ENCODE data around the gene PROM1. TPM values are rescaled to one million over a fixed set of nuclear protein-coding genes. Genes with fewer than 3 reads are reported as not detected.

The PROM1 gene
- total RNA-seq, 1 experiment from 2014 or later = not detected

DNA sequence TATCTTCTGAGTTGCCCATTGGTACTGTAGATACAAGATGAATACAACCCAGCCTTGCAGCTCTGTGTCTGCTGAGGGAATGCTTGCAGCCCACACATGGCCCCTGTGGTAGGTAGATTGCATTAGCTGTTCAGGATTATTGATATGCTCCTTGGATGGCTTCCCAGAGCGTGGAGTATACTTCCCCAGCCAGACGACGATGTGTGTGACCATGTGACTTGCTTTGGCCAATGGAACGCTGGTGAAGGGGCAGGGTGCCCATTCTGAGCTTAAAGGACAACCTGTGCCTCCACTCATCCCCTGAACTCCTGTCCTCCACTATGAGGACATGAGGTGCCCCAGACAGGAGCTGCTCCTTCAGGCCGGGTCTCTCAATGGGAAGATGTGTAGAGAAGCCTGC lies 96.9 kb downstream of the PROM1 start:
- ChIA-PET CTCF (no interaction called here), POLR2A (ENCODE audit: unreplicated experiment) (no interaction called here)
- Histone ChIP-seq H4K20me1 (ENCODE audit: low read length) (no peaks in the 10 kb centered on the region), H3K36me3 (ENCODE audit: low read depth, low read length) (no peaks in the 10 kb centered on the region), H3F3A (ENCODE audit: low read length, unreplicated experiment) (no peaks in the 10 kb centered on the region), H3K4me2 (ENCODE audit: low read length) (no peak overlapping the region), H3K9me2 (replicated peaks; ENCODE audit: low read length) (no peaks in the 10 kb centered on the region), H3K9ac (ENCODE audit: low read length) (no peak overlapping the region), H3K27me3 (ENCODE audit: low read length) (no peaks in the 10 kb centered on the region), H3K4me3 (ENCODE audit: low read length) (no peak overlapping the region), H2AFZ (ENCODE audit: low read length) (no peak overlapping the region), H3K27ac (ENCODE audit: low read length) (no peak overlapping the region), H3K79me2 (ENCODE audit: low read length) (no peaks in the 10 kb centered on the region), H3K4me1 (ENCODE audit: insufficient read depth, low read length) (no peaks in the 10 kb centered on the region), H3K9me3 (ENCODE audit: low read length) (no peaks in the 10 kb centered on the region)
- no peak for ATAC-seq
- DNase-seq = no peak
- BruUV-seq (replicated peaks) = no TSS peak
- intact Hi-C loops (cut with micrococcal nuclease) = no loop called here
- no peak for TF ChIP-seq EZH2phosphoT487 (IDR thresholded peaks at IDR 0.05; ENCODE audit: borderline replicate concordance, low read length)

DNA sequence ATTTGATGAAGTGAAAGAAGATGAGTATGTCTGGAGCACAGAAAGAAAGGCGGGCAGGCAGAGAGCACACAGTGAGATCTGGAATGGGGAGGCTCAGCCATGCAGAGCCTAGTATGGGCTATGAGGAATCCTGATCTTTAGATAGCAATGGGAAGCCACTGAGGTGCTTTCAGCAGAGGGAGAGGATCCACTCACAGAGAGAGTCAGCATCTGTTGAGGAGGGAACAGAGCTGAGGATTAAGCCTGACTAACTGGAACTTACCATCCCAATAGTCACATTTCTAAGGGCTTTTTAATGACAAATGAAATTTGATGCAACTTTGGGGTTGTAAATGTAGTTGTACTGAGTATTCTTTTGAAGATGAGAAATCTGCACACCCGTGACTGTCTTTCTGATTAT lies 100.2 kb downstream of the PROM1 start:
- Histone ChIP-seq H3K27me3 (ENCODE audit: low read length) (no peaks in the 10 kb centered on the region), H3K4me2 (ENCODE audit: low read length) (no peak overlapping the region), H3K9me3 (ENCODE audit: low read length) (no peaks in the 10 kb centered on the region), H3K79me2 (ENCODE audit: low read length) (no peaks in the 10 kb centered on the region), H3K4me3 (ENCODE audit: low read length) (no peak overlapping the region), H2AFZ (ENCODE audit: low read length) (no peak overlapping the region), H3F3A (ENCODE audit: low read length, unreplicated experiment) (no peaks in the 10 kb centered on the region), H3K27ac (ENCODE audit: low read length) (no peak overlapping the region), H3K36me3 (ENCODE audit: low read depth, low read length) (no peaks in the 10 kb centered on the region), H3K4me1 (ENCODE audit: insufficient read depth, low read length) (no peaks in the 10 kb centered on the region), H4K20me1 (ENCODE audit: low read length) (no peaks in the 10 kb centered on the region), H3K9me2 (replicated peaks; ENCODE audit: low read length) (no peaks in the 10 kb centered on the region), H3K9ac (ENCODE audit: low read length) (no peak overlapping the region)
- DNase-seq = no peak
- TF ChIP-seq EZH2phosphoT487 (IDR thresholded peaks at IDR 0.05; ENCODE audit: borderline replicate concordance, low read length) = no peak
- TF ChIP-seq EZH2 (IDR thresholded peaks at IDR 0.05; ENCODE audit: low read length, unreplicated experiment) = no peak
- intact Hi-C loops (cut with micrococcal nuclease) = no loop called here
- no peak for ATAC-seq
- ChIA-PET CTCF (no interaction called here), POLR2A (ENCODE audit: unreplicated experiment) (no interaction called here)
- BruUV-seq (replicated peaks) = no TSS peak

DNA sequence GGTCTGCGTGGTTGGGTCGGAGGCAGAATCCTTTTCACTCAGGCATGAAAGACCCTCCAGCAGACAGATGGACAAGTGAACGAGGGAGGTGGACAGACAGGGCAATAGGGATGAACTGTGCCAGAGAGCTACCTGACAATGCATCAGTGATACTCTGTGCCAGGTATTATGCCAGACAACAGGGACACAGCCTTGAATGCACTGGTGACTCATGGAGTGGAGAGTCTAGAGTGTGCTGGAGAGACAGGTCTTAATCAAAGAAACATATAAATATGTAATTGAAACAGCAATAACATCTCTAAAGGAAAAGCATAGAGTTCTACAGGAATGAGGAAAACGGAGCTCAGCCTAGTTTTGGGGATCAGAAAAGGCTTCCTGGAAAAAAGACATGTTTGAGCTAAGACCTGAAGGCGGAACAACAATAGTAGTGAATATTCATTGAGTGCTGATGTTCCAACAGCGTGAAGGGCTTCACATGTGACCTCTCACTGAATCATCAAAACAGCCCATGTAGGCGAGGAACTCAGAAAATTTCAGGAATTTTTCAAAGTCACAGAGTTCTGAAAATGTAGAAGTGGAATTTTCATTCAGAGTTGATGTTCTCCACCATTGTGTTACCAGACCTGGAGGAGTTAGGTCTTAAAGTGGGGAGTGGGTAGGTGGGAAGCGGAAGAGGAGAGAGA lies 100.8 kb downstream of the PROM1 start:
- H3K4me2 ChIP-seq (ENCODE audit: low read length) = no peak overlapping the region
- CTCF ChIA-PET = no interaction called here
- H3K79me2 ChIP-seq (ENCODE audit: low read length) = no peaks in the 10 kb centered on the region
- no peaks in the 10 kb centered on the region for H3K4me1 ChIP-seq (ENCODE audit: insufficient read depth, low read length)
- DNase-seq = peak; percentile 11
- intact Hi-C loops (cut with micrococcal nuclease) = no loop called here
- H3K9me3 ChIP-seq (ENCODE audit: low read length) = no peaks in the 10 kb centered on the region
- no peak overlapping the region for H3K4me3 ChIP-seq (ENCODE audit: low read length)
- ATAC-seq = no peak
- H3K36me3 ChIP-seq (ENCODE audit: low read depth, low read length) = no peaks in the 10 kb centered on the region
- H2AFZ ChIP-seq (ENCODE audit: low read length) = no peak overlapping the region
- no peak overlapping the region for H3K9ac ChIP-seq (ENCODE audit: low read length)
- no peaks in the 10 kb centered on the region for H4K20me1 ChIP-seq (ENCODE audit: low read length)
- no peaks in the 10 kb centered on the region for H3K9me2 ChIP-seq (replicated peaks; ENCODE audit: low read length)
- no peaks in the 10 kb centered on the region for H3F3A ChIP-seq (ENCODE audit: low read length, unreplicated experiment)
- no peaks in the 10 kb centered on the region; the same call in 1 of the 2 replicates for H3K27me3 ChIP-seq (ENCODE audit: low read length)
- no peak overlapping the region for H3K27ac ChIP-seq (ENCODE audit: low read length)
- TF ChIP-seq EZH2 (IDR thresholded peaks at IDR 0.05; ENCODE audit: low read length, unreplicated experiment) = no peak
- no peak for TF ChIP-seq EZH2phosphoT487 (IDR thresholded peaks at IDR 0.05; ENCODE audit: borderline replicate concordance, low read length)
- TF ChIP-seq, protein P1, sequence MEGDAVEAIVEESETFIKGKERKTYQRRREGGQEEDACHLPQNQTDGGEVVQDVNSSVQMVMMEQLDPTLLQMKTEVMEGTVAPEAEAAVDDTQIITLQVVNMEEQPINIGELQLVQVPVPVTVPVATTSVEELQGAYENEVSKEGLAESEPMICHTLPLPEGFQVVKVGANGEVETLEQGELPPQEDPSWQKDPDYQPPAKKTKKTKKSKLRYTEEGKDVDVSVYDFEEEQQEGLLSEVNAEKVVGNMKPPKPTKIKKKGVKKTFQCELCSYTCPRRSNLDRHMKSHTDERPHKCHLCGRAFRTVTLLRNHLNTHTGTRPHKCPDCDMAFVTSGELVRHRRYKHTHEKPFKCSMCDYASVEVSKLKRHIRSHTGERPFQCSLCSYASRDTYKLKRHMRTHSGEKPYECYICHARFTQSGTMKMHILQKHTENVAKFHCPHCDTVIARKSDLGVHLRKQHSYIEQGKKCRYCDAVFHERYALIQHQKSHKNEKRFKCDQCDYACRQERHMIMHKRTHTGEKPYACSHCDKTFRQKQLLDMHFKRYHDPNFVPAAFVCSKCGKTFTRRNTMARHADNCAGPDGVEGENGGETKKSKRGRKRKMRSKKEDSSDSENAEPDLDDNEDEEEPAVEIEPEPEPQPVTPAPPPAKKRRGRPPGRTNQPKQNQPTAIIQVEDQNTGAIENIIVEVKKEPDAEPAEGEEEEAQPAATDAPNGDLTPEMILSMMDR (conservative IDR thresholded peaks at IDR 0.05; ENCODE audit: low read depth, low read length) = no peak
- POLR2A ChIA-PET (ENCODE audit: unreplicated experiment) = no interaction called here
- no TSS peak for BruUV-seq (replicated peaks)
